ENCODE results near the gene PLXNA2. TPM values are rescaled to one million over a fixed set of nuclear protein-coding genes. Genes with fewer than 3 reads are reported as not detected.

PLXNA2 gene
- total RNA-seq, 2 donors from 2014 or later = 44.5 to 51.6 TPM

- TF ChIP-seq POLR2A (IDR thresholded peaks at IDR 0.05) = no peak
- TF ChIP-seq CTCF (IDR thresholded peaks at IDR 0.05) = no peak
- Histone ChIP-seq H3K4me1 (peaks cover 8% of the 10 kb centered on the region), H3K27me3 (no peaks in the 10 kb centered on the region), H3K4me3 (no peak overlapping the region), H3K9me3 (no peaks in the 10 kb centered on the region), H3K36me3 (replicated peaks in 1 of 2; ENCODE audit: insufficient read depth in 1 of 2, low read depth in 2 of 2) (peaks cover 0 to 3% of the 10 kb centered on the region in 2 donors), H3K27ac (no peak overlapping the region)
- 82 to 93% methylated on average over 7 of the region's 7 CpGs for WGBS, 2 donors
- ATAC-seq (no peak), DNase-seq (no peak)
- intact Hi-C loops (cut with DNase I) = no loop called here
Observed at GRCh38 chr1:208106218-208106617, 138.0 kb downstream of the PLXNA2 start.

GRCh38 chr1:208105756-208106155 lies 138.4 kb downstream of the PLXNA2 start:
- intact Hi-C loops (cut with DNase I) = no loop called here
- DNase-seq (no peak), ATAC-seq (no peak)
- no peak overlapping the region for H3K27ac ChIP-seq
- no peaks in the 10 kb centered on the region for H3K9me3 ChIP-seq
- TF ChIP-seq CTCF (IDR thresholded peaks at IDR 0.05) (no peak), POLR2A (IDR thresholded peaks at IDR 0.05) (no peak)
- WGBS, 2 donors = 64 to 71% methylated on average over 4 to 5 of the region's 5 CpGs
- H3K27me3 ChIP-seq = no peaks in the 10 kb centered on the region
- no peak overlapping the region for H3K4me3 ChIP-seq
- peaks cover 0 to 3% of the 10 kb centered on the region in 2 donors for H3K36me3 ChIP-seq (replicated peaks in 1 of 2; ENCODE audit: insufficient read depth in 1 of 2, low read depth in 2 of 2)
- H3K4me1 ChIP-seq = peaks cover 8% of the 10 kb centered on the region

- Histone ChIP-seq H3K4me3 (no peak overlapping the region), H3K9me3 (no peaks in the 10 kb centered on the region), H3K4me1 (peaks cover 8% of the 10 kb centered on the region), H3K27ac (no peak overlapping the region), H3K27me3 (no peaks in the 10 kb centered on the region), H3K36me3 (replicated peaks in 1 of 2; ENCODE audit: insufficient read depth in 1 of 2, low read depth in 2 of 2) (peaks cover 0 to 3% of the 10 kb centered on the region in 2 donors)
- DNase-seq (no peak), ATAC-seq (no peak)
- 72 to 81% methylated on average over 7 of the region's 7 CpGs for WGBS, 2 donors
- intact Hi-C loops (cut with DNase I) = no loop called here
- TF ChIP-seq CTCF (IDR thresholded peaks at IDR 0.05) = no peak
- no peak for TF ChIP-seq POLR2A (IDR thresholded peaks at IDR 0.05)
Observed at GRCh38 chr1:208103597-208104513, 140.3 kb downstream of the PLXNA2 start.

- Histone ChIP-seq H3K4me1 (peaks cover 8% of the 10 kb centered on the region), H3K4me3 (no peak overlapping the region), H3K27ac (no peak overlapping the region), H3K36me3 (replicated peaks in 1 of 2; ENCODE audit: insufficient read depth in 1 of 2, low read depth in 2 of 2) (peaks cover 0 to under 1% of the 10 kb centered on the region in 2 donors), H3K9me3 (no peaks in the 10 kb centered on the region), H3K27me3 (no peaks in the 10 kb centered on the region)
- intact Hi-C loops (cut with DNase I) = no loop called here
- TF ChIP-seq POLR2A (IDR thresholded peaks at IDR 0.05) = no peak
- no peak for TF ChIP-seq CTCF (IDR thresholded peaks at IDR 0.05)
- ATAC-seq (no peak), DNase-seq (peak in 3 of 4 donors; percentile 43 to 64 (median 48))
- WGBS, 2 donors = 43 to 49% methylated on average over 11 of the region's 11 CpGs
Observed at GRCh38 chr1:208101661-208102431, 142.3 kb downstream of the PLXNA2 start.

All from body of pancreas (tissue), 4 donors.